GM12878 (cell line): Measurements from ENCODE around the gene ZNF79. TPM values are rescaled to one million over a fixed set of nuclear protein-coding genes. Genes with fewer than 3 reads are reported as not detected.

Source experiments
- CHD2 ChIP-seq: IDR thresholded peaks from 2 replicates; pipeline ENCODE4 v1.6.1; 2011; ENCODE audit warnings: low read depth, low read length, improper control_type of control experiment, borderline replicate concordance
- CREM ChIP-seq: IDR thresholded peaks from 2 replicates; pipeline ENCODE4 v1.6.1; 2014; ENCODE audit warnings: antibody characterized with exemption, low read depth
- HCFC1 ChIP-seq: fragments of 150-350 bp; IDR thresholded peaks from 2 replicates; pipeline ENCODE4 v1.6.1; 2014; ENCODE audit warnings: low read length
- MTA2 ChIP-seq: fragments of 450-650 bp; IDR thresholded peaks from 2 replicates; pipeline ENCODE4 v1.6.1; 2016; ENCODE audit warnings: low read depth, mild to moderate bottlenecking, moderate library complexity
- MTA3 ChIP-seq: IDR thresholded peaks from 2 replicates; pipeline ENCODE4 v1.6.1; 2012; ENCODE audit warnings: low read length, inconsistent platforms, borderline replicate concordance
- NR2F1 ChIP-seq: fragments of 450-650 bp; conservative IDR thresholded peaks from 2 replicates; pipeline ENCODE4 v1.6.1; 2017; ENCODE audit warnings: mild to moderate bottlenecking
- POU2F2 ChIP-seq: IDR thresholded peaks from 3 replicates; pipeline ENCODE4 v1.6.1; 2011; ENCODE audit warnings: low read depth, mild to moderate bottlenecking, low read length, borderline replicate concordance
- SMARCA5 ChIP-seq: fragments of 450-650 bp; IDR thresholded peaks from 2 replicates; pipeline ENCODE4 v1.6.1; 2017; ENCODE audit warnings: mild to moderate bottlenecking
- SMC3 ChIP-seq: IDR thresholded peaks from 2 replicates; pipeline ENCODE4 v1.6.1; 2011; ENCODE audit warnings: low read length, improper control_type of control experiment, borderline replicate concordance
- TCF3 ChIP-seq: IDR thresholded peaks from 2 replicates; pipeline ENCODE4 v1.6.1; 2012; ENCODE audit warnings: low read depth, mild to moderate bottlenecking, low read length, borderline replicate concordance; ENCODE audit not compliant: insufficient read depth
- ZNF384 ChIP-seq: IDR thresholded peaks from 2 replicates; pipeline ENCODE4 v1.6.1; 2012; ENCODE audit warnings: low read depth, mild to moderate bottlenecking, low read length, improper control_type of control experiment, borderline replicate concordance
- polyA plus RNA-seq, 11 experiments: library from polyadenylated mRNA; depleted of rRNA in 4 of 11; unstranded in 6 of 11; stranded (reverse) in 5 of 11; fragments of >200 nt; fragmentation: Nextera tagmentation in 4 of 11; fragmentation: Illumina TruSeq in 1 of 11; extraction: Ambion mirVana in 4 of 11; extraction: Trizol in 1 of 11; gene quantifications; 1 replicate in 1 of 11; 2 replicates in 10 of 11; pipeline versions ENCODE4 v1.2.1 to v1.2.3, GENCODE V29; 2011 to 2016; ENCODE audit warnings: inconsistent platforms in 2 of 11, missing spikeins in 2 of 11, low read depth in 1 of 11
- total RNA-seq, 4 experiments: library from RNA; depleted of rRNA in 3 of 4; stranded (reverse); fragments of >200 nt in 3 of 4; fragmentation: Illumina TruSeq in 1 of 4; extraction: Trizol in 1 of 4; gene quantifications; 2 replicates each; pipeline versions ENCODE4 v1.2.1 to v1.2.3, GENCODE V29; 2013 to 2021
- TF ChIP-seq, protein P1 (sequence below): IDR thresholded peaks from 2 replicates; pipeline ENCODE4 v1.6.1; 2012; ENCODE audit warnings: improper control_type of control experiment, low read depth, low read length; ENCODE audit not compliant: insufficient replicate concordance
- TF ChIP-seq, protein P2 (sequence below): IDR thresholded peaks from 2 replicates; pipeline ENCODE4 v1.6.1; 2011; ENCODE audit warnings: low read depth, low read length, improper control_type of control experiment, borderline replicate concordance
- TF ChIP-seq, protein P3 (sequence below): fragments of 450-650 bp; IDR thresholded peaks from 2 replicates; pipeline ENCODE4 v1.6.1; 2017; ENCODE audit warnings: mild to moderate bottlenecking, moderate library complexity
- TF ChIP-seq, protein P4 (sequence below), 3 experiments: IDR thresholded peaks in 2 of 3; conservative IDR thresholded peaks in 1 of 3; 2 replicates each; pipeline ENCODE4 v1.5.1; 2011; ENCODE audit warnings: low read depth in 3 of 3, low read length in 3 of 3, mild to moderate bottlenecking in 3 of 3, control low read depth in 2 of 3, moderate library complexity in 2 of 3, inconsistent platforms in 1 of 3, mixed read lengths in 1 of 3; ENCODE audit not compliant: control insufficient read depth in 2 of 3, insufficient read depth in 1 of 3; ENCODE audit errors: extremely low read depth in 1 of 3

ZNF79 gene
- total and polyA plus RNA-seq, 10 of the 15 experiments (the other 5 are each of a cell fraction or from before 2014, with no cell fraction given), result 1.8 to 14.1 (median 11.7) TPM

DNA sequence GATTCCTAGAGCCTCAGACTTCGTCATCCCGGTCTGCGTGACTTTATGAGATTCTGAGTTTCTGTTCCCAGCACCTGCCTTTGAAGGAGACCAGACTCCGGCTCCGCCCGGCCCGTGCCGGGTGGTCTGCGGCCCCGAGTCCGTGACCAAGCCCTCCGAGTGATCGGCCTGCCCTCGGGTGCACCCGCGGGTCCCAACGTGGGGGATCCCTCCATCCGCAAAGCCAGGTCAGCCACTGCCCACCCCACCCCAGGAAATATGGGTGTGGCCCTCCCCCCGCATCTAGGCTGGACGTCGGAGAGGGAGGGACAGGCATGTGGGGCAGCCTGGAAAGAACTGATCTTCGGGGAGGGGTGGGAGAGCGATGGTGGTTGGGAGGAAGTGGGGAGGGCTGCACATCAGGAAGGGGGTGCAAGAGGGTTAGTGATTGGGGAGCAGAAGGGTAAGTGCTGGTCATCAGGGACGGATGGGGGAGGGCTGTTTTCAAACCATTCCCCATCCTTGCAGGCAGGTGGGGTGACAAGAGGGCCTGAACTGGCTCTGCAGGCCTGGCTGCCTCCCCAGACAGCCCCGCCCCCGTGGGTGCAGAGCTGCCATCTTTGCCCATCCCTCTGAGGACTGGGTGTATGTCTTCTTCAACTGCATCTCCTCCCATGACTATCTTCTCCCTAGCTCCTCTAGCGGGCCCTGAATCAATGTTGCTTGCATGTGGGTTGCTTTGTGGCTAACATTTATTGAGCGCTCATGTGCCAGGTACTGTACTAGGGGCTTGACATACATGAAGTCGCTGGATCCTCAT, 27.9 kb downstream of the ZNF79 start (continued):
- TF ChIP-seq MTA2, result no peak
- TF ChIP-seq, protein P1, sequence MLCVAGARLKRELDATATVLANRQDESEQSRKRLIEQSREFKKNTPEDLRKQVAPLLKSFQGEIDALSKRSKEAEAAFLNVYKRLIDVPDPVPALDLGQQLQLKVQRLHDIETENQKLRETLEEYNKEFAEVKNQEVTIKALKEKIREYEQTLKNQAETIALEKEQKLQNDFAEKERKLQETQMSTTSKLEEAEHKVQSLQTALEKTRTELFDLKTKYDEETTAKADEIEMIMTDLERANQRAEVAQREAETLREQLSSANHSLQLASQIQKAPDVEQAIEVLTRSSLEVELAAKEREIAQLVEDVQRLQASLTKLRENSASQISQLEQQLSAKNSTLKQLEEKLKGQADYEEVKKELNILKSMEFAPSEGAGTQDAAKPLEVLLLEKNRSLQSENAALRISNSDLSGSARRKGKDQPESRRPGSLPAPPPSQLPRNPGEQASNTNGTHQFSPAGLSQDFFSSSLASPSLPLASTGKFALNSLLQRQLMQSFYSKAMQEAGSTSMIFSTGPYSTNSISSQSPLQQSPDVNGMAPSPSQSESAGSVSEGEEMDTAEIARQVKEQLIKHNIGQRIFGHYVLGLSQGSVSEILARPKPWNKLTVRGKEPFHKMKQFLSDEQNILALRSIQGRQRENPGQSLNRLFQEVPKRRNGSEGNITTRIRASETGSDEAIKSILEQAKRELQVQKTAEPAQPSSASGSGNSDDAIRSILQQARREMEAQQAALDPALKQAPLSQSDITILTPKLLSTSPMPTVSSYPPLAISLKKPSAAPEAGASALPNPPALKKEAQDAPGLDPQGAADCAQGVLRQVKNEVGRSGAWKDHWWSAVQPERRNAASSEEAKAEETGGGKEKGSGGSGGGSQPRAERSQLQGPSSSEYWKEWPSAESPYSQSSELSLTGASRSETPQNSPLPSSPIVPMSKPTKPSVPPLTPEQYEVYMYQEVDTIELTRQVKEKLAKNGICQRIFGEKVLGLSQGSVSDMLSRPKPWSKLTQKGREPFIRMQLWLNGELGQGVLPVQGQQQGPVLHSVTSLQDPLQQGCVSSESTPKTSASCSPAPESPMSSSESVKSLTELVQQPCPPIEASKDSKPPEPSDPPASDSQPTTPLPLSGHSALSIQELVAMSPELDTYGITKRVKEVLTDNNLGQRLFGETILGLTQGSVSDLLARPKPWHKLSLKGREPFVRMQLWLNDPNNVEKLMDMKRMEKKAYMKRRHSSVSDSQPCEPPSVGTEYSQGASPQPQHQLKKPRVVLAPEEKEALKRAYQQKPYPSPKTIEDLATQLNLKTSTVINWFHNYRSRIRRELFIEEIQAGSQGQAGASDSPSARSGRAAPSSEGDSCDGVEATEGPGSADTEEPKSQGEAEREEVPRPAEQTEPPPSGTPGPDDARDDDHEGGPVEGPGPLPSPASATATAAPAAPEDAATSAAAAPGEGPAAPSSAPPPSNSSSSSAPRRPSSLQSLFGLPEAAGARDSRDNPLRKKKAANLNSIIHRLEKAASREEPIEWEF, result no peak
- TF ChIP-seq TCF3, result no peak
- TF ChIP-seq HCFC1, result no peak
- 0 out of 2 replicates have a peak, but pooled peaks have one; percentile 8 for TF ChIP-seq CREM
- TF ChIP-seq SMC3, result no peak
- 0 out of 2 replicates have a peak, but pooled peaks have one; percentile 20 for TF ChIP-seq CHD2
- TF ChIP-seq, protein P2, sequence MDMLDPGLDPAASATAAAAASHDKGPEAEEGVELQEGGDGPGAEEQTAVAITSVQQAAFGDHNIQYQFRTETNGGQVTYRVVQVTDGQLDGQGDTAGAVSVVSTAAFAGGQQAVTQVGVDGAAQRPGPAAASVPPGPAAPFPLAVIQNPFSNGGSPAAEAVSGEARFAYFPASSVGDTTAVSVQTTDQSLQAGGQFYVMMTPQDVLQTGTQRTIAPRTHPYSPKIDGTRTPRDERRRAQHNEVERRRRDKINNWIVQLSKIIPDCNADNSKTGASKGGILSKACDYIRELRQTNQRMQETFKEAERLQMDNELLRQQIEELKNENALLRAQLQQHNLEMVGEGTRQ, result no peak
- 0 out of 2 replicates have a peak, but pooled peaks have one; percentile 30 for TF ChIP-seq NR2F1
- TF ChIP-seq ZNF384, result no peak
- TF ChIP-seq, protein P3, sequence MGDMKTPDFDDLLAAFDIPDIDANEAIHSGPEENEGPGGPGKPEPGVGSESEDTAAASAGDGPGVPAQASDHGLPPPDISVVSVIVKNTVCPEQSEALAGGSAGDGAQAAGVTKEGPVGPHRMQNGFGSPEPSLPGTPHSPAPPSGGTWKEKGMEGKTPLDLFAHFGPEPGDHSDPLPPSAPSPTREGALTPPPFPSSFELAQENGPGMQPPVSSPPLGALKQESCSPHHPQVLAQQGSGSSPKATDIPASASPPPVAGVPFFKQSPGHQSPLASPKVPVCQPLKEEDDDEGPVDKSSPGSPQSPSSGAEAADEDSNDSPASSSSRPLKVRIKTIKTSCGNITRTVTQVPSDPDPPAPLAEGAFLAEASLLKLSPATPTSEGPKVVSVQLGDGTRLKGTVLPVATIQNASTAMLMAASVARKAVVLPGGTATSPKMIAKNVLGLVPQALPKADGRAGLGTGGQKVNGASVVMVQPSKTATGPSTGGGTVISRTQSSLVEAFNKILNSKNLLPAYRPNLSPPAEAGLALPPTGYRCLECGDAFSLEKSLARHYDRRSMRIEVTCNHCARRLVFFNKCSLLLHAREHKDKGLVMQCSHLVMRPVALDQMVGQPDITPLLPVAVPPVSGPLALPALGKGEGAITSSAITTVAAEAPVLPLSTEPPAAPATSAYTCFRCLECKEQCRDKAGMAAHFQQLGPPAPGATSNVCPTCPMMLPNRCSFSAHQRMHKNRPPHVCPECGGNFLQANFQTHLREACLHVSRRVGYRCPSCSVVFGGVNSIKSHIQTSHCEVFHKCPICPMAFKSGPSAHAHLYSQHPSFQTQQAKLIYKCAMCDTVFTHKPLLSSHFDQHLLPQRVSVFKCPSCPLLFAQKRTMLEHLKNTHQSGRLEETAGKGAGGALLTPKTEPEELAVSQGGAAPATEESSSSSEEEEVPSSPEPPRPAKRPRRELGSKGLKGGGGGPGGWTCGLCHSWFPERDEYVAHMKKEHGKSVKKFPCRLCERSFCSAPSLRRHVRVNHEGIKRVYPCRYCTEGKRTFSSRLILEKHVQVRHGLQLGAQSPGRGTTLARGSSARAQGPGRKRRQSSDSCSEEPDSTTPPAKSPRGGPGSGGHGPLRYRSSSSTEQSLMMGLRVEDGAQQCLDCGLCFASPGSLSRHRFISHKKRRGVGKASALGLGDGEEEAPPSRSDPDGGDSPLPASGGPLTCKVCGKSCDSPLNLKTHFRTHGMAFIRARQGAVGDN, result no peak
- TF ChIP-seq, protein P4, sequence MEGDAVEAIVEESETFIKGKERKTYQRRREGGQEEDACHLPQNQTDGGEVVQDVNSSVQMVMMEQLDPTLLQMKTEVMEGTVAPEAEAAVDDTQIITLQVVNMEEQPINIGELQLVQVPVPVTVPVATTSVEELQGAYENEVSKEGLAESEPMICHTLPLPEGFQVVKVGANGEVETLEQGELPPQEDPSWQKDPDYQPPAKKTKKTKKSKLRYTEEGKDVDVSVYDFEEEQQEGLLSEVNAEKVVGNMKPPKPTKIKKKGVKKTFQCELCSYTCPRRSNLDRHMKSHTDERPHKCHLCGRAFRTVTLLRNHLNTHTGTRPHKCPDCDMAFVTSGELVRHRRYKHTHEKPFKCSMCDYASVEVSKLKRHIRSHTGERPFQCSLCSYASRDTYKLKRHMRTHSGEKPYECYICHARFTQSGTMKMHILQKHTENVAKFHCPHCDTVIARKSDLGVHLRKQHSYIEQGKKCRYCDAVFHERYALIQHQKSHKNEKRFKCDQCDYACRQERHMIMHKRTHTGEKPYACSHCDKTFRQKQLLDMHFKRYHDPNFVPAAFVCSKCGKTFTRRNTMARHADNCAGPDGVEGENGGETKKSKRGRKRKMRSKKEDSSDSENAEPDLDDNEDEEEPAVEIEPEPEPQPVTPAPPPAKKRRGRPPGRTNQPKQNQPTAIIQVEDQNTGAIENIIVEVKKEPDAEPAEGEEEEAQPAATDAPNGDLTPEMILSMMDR (IDR thresholded peaks at IDR 0.05 in 2 of 3, conservative IDR thresholded peaks at IDR 0.05 in 1 of 3; ENCODE audit: control insufficient read depth in 2 of 3, extremely low read depth in 1 of 3, insufficient read depth in 1 of 3, low read depth in 3 of 3, low read length in 3 of 3), result no peak
- no peak for TF ChIP-seq MTA3
- no peak for TF ChIP-seq POU2F2
- 0 out of 2 replicates have a peak, but pooled peaks have one; percentile 22 for TF ChIP-seq SMARCA5
